Measurements from ENCODE around the gene ZPBP2.
A peak's percentile ranks its signal among the peaks of the same experiment; 100 is the strongest.
"Not testable (repeated sequence)": the region's sequence is repeated elsewhere in the genome, so short reads cannot be mapped to it uniquely, and the experiment has no call there.

ZPBP2 gene

DNA sequence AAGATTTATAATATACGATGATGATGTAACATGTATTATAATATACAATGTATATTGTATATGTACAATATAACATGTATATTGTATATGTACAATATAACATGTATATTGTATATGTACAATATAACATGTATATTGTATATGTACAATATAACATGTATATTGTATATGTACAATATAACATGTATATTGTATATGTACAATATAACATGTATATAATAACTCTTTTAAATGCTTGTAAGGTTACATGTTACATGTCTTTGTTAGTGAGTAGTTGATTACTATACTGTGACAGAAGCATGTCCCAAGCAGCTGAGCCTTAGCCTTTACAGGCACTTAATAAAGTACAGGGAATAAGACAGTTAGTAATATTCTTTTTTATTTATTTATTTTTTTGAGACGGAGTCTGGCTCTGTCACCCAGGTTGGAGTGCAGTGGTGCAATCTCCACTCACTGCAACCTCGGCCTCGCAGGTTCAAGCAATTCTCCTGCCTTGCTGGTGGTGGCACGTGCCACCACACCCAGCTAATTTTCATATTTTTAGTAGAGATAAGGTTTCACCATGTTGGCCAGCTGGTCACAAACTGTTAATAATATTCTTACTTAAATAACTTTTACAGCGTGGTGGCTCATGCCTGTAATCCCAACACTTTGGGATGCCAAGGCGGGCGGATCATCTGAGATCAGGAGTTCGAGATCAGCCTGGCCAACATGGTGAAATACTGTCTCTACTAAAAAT lies 11.9 kb upstream of the ZPBP2 start:
- DNase-seq, result not testable (repeated sequence)

DNA sequence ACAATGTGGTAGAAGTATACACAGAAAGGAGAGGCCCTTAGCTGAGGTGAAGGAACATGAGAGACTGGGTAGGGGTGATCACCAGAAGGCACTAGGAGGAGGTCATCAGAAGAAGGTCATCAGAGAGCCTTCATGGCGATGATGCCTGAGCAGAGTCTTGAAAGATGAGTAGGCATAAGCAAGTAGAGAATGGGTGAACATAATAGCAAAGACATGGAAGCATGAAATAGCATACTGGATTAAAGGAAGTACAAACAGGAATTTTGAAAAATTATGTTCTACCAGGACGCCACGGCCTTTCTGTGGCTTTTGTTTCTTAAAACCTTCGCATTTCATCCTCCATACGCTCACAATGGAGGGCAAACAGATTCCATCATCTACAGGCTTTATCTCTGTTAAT lies 6.8 kb upstream of the ZPBP2 start:
- no peak for DNase-seq

DNA sequence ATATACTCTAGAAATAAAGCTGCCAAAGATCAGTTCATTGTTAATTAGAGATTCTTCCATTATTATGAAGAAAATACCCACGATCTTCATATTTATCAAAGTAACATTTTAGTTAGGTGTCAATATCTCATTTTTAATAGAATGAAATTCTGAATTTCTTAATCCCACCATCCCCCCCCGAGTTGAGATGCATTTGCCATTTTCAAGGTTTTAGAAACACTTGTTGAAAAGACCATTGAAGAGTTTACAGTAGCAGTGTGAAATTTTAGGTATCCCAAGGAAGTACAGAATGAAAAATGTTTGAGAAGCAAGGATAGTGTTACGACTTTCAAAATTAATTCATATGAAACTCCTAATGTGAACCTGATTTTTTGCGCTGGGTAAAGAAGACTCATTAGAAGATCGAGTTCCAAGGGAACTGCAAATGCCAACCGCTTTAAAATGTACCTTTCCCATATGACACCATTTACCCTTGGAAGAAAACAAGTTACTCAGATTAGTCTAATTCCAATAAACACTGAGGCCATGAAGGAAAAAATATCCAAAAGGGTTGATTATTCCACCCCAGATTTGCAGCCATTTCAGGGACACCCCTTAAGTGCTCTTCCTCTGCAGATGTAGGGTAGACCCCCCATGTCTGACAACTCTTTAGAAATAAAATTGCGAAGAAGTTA lies 4.6 kb upstream of the ZPBP2 start:
- no peak for DNase-seq

DNA sequence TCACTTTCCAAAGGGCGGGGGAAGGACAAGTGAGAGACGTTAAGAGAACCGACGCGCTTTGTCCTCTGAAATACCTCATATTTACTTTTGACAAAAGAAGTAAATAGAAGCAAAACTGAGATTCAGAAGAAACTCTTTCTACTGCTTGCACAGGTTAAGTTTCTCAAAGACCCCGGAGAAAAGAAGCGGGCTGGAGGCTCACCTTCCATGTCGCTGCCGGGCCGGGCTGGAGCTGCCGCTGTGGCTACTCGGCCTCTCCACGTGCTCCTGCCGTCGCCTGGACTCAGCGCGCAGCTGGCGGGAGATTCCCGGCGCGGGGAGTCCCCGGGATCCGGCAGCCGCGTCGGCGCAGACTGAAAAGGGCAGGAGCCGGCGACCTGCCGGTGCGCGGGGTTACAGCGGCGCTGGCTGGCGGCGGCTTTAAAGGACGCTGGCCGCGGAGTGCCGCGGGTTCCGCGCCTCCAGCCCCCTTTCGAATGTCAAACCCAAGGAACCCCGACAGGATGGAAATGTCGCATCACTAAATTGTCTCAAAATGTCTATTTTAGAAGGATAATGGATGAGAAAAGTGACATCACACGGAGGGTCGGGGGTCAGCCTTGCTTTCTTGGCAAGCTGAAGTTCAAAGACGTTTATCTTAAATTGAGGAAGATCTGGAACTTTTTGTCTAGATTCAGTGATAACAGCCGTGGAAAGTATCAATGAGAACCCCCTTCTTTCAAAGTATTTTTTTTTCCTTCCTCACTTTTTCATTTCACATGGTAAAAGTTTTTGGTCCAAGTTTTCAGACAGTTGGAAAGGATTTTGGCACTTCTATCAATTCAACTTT lies 3.9 kb upstream of the ZPBP2 start, which contains the start of gene IKZF3:
TSS of gene IKZF3 (minus strand) at position 395 of the 829 bp plus-strand sequence. CDS start at position 209, 186 bp downstream.
- DNase-seq, result peak; percentile 88

DNA sequence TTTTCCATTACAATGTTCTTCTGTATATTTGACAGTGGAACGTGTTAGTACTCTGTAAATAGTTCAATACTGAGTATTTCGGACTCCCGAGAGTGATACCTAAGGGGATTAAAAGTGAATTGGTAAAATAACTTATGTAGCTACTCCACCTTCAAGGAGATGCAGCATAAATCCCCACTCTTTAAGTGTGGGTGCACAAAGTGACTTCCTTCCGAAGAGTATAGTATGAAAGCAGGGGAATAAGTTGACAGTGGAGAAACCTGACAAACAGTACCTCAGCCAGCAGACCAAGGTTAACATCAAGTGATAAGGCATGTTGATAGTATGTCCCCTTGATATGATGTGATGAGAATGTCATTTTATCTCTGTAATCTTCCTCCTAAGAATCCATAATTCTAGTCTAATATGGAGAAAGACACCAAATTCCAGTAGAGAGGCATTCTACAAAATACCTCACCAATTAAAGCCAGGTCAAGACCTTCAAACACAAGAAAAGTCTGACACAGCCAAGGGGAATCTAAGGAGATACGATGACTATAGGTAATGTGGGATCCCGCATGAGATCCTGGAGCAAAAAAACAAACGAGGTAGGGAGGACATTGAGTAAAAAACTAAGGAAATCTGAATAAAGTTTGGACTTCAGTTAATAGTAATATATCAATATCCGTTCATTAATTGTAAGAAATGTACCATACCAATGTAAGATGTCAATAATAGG lies 1.8 kb upstream of the ZPBP2 start:
- DNase-seq, result no peak

DNA sequence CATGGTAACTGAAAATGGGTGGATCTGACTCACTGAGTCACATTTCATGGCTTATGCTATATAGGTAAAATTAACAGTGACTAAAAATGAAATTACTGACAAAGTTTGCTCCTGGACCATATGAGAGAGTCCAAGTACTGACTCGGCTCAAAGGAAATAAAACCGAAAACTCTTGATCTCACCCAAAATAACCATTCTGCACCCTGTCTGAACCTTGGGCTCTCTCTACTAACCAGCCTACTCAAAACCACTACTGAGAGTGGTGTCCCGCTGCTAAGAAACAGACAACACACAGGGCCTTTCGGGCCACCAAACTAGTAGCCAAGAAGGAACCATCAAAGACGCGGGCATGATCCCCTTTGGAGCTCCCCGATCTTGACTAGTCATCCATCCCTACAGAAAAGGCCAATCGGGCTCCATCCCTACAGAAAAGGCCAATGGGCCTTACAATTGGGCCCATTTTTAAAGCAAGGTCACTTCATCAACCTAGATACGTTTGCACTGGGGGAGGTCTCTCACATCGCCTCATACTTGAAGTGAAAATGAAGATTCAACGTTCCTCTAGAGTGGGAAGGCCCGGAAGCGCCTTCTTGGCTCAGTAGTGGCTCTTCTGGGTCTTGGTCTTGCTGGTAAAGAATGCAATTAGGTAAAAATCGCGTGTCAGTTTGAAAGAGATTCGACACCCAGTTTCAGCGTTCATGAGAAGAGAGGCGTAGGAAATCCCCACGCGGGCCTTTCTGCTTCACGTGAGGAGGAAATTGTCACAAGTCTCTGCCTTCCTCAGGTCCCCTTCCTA lies 720 bp upstream of the ZPBP2 start:
- peak; percentile 81 for DNase-seq

DNA sequence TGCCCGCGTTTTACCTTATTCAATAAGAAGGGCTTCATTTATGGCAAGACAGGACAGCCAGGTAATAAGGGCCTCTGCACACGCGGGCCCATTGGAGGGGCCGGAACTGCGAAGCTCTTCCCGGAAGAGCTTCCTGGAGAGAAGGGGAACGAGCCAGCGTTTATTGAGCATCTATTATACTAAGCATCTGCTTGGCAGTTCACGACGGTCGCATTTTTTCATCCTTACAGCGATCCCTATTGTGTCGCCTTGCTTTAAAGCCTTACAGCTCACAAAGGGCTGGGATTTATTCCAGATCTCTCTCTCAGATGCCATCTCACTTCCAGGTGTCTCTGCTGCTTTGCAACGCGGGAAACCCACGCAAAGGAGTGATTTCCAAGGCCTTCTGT lies 546 bp downstream of the ZPBP2 start:
- no peak for DNase-seq

DNA sequence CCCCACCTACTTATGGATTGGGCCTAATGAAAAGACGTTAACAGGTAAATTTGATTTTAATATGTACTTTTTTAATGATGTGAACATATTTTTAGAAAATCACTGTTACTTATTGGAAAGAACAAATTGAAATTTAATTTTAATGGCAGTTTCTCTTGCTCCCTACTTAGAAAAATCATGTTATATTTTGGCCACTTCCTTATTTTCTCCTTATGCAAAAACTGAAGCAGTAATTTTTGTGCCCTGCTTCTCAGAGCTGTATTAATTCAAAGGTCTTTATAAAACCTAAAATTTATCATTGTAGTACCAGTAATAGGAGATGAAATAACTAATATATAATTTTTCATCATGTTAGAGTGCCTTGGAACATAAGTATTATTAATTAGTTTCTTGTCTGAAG lies 2.8 kb downstream of the ZPBP2 start:
- DNase-seq, result no peak

DNA sequence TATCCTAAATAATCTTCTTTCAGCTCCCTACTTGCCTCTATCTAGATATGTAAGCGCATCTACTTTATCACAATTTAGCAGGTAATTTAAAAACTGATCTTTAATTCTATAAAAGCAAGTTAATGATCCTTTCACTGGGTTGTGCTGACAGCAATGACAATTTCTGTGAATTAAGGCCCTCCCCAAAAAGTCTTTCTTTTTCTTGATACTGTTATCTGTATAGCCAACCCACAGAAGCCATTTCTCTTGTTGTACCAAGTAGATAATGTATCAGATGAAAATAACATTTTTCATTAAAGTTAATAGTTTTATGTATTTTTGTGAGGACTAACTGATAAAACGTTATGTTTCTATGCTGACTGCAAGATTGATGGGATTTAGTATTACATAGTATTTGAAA lies 3.8 kb downstream of the ZPBP2 start:
- no peak for DNase-seq

DNA sequence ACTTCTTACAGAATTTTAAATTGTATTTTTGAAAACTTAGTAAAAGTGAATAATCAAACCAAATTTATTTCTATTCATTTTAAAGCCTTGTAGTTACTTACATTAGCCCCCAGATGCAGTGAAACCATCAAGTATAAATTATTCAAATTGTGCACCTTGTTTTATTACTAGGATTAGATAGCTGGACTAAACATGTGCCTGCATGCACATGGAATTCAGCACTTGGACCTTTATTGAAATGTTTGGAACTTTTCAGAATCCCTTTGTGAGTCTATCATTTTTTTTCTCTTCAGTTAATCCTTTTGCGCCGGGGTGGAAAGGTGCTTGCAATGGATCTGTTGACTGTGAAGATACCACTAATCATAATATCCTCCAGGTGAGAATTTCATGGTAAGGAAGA lies 4.7 kb downstream of the ZPBP2 start:
- DNase-seq, result no peak

DNA sequence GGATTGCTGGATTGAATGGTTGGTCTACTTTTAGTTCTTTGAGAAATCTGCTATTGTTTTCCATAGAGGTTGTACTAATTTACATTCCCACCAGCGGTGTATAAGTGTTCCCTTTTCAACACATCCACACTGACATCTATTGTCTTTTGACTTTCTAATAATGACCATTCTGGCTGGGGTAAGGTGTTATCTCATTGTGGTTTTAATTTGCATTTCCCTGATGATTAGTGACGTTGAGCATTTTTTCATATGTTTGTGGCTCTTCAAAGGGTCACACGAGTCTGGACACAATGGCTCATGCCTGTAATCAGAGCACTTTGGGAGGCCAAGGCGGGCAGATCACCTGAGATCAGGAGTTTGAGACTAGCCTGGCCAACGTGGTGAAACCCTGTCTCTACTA lies 18.1 kb downstream of the ZPBP2 start:
- DNase-seq, result not testable (repeated sequence)

DNA sequence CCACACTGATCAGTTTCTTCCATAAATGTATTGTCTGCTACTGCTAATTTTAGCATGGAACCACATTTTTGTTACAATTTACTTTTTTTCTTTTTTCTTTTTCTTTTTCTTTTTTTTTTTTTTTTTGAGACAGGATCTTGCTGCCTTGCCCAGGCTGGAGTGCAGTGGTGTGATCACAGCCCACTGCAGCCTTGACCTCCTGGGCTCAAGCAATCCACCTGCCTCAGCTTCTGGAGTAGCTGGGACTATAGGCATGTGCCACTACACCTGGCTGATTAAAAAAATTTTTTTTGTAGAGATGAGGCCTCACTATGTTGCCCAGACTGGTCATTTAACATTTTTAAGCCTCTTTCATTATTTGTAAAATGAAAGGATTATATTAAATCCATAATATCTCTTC lies 19.1 kb downstream of the ZPBP2 start:
- no peak for DNase-seq

DNA sequence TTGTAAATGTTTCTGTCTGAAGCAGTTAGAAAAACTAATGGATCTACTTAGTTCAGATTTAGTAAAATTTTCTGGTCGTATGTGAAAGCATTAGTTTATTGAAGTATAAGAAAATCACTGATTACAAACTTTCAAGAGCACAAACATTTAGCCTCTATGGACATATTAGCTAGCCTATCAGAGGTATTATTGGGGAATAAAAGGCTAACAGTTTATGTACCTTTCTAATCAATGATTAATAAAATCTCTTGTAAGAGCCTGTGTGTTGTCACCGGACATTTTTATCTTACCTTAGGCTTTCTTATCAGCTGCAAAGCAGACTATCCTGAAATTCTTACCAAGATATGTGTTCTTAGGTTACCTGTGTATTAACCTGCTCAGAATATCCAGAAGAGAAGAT lies 21.2 kb downstream of the ZPBP2 start:
- DNase-seq, result no peak

DNA sequence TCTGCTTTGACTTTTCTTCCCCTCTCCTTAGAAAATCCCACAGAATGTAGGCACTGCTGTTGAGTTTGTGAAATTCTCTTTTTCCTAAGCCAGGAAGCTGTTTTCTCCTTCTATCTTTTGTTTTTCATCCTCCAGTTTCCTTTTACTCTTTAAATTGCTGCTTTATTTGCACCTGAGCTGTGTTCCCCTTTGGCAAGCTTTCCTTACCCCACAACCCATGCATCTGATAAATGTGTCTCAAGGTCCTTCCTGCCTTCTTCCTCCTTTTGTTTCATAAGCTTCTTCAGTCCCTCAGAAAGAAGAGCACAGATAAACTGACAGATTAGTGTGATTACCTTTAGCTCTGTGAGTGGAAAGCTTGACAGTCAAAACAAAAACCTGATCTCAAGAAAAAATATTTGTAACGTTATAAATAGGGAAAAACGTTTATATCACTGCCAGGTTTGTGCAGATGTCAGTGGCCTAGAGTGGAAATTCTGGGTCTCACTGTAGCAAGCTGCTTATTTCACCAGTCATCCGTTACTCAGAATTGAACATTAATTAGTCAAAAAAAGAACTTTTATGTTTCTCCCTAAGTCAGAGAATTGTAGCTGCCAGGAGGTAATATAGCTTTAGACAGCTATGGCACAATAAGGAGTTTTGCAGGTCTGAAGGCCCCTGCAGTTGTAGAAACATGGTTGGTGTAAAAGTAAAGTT lies 26.8 kb downstream of the ZPBP2 start:
- DNase-seq, result no peak

DNA sequence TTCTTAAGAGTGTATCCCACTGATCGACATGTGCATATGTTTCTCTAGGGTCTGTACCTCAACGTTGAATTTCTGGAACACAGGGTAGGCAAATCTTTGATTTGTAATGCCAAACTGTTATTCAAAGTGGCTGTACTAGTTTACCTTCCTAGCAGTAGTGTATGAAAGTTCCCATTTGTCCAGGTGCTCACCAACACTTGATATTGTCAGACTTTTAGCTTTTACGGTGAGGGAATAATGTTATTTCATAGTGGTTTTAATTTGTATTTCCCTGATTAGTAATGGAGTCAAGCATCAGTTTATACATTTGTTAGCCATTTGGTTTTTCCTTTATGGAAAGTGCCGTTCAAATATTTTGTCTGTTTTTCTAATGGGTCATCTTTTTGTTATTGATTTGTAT lies 30.1 kb downstream of the ZPBP2 start:
- DNase-seq, result no peak

DNA sequence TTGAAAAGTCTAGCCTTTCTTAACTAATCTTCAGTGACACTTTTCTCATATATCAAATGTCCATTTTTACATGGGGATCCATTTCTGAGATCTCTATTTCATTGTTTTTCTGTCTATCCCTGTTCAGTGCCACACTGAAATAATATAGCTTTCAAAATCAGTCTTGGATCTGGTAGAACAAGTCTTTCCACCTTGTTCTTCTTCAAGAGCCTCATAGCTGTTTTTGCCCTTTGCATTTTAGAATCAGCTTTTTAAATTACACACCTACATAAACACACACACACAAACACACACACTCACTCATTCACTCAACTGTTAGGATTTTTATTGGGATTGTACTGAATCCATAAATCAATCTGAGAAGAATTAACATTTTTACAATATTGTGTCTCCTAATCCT lies 31.2 kb downstream of the ZPBP2 start:
- DNase-seq, result no peak

DNA sequence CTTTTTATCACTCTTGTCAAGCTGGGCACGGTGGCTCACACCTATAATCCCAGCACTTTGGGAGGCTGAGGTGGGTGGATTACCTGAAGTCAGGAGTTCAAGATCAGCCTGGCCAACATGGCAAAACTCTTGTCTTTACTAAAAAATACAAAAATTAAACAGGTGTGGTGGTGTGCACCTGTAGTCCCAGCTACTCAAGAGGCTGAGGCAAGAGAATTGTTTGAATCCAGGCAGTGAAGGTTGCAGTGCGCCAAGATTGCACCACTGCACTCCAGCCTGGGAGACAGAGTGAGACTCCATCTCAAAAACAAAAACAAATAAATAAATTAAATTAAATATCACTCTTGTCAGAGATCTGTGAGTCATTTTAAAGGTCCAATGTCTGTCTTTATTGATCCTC lies 34.0 kb downstream of the ZPBP2 start:
- not testable (repeated sequence) for DNase-seq

DNA sequence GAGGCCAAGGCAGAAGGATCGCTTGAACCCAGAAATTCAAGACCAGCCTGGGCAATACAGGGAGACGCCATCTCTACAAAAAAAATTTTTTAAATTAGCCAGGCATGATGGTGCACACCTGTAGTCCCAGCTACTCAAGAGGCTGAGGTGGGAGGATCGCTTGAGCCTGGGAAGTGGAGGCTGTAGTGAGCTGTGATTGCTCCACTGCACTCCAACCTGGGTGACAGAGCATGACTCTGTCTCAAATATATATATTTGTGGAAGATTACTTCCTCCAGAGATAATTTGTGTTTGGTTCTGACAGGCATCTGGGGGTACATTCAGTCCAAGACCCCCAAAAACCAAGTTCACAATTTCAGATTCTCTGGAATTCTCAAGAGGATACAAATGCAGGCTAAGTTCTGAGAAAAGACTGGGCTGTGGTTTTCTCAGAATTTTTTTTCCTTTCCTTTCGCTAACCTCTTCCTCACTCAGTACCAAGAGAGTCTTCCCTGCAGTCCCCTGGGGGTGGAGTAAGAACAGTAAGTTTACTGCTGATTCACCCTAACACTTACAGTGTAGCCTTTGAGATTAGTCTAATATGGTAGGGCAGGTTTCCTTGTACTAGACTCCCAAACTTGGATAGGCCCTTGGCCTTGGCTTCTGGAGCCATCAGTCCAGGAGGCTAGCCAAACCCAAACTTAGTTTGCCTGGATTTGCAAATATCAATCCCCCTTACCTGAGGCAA lies 35.3 kb downstream of the ZPBP2 start:
- no peak for DNase-seq

DNA sequence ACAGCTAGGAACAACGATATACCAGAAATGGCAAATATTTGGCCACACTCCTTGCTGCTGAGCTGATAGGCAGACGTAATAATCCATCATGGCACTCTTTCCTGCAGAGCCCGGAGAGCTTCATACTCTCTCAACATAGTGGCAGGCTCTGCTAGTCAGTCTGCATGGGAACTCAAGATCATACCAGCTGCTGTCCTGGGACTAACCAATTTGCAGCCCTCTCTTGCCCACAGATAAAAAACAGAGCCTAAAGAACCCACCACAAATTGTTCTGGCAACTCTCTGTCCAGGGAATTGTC lies 36.9 kb downstream of the ZPBP2 start:
- no peak for DNase-seq

DNA sequence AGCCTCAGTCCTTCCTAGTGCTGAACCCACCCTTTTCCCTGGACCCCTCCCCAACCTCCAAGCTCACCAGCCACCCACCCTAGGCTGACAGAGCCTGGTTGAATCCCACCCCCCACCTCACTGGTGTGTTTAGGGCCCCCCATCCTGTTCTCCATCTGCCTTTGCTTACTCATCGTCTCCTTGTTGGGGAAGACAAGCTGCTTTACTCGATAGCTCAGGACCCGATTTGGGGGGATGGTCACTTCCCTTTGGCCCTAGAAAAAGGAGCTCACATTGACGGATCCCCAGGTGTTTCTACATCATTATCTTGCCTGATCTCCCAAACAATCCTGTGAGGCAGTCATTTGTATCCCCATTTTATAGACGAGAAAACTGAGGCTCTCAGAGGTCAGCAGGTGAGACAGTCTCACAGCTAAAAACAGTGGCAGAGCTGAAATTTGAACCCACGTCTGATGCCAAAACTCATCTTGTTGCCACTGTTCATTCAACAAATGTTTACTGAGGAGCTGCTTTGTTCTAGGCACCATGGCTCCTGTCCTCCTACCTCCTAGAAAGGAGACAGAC lies 40.9 kb downstream of the ZPBP2 start:
- DNase-seq, result no peak

DNA sequence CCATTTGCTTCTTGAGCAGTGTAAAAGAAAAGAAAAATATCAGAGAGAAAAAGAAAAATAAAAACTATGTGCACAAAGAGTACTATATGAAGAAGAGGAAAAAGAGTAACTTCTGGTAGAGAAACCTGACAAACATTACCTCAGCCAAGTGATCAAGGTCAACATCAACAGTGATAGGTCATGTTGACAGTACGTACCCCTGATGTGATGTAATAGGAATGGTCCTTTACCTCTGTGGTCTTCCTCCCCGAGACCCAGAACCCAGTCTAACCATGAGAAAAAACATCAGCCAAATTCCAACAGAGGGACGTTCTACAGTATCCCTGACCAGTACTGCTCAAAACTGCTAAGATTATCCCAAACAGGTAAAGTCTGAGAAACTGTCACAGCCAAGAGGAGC lies 46.0 kb downstream of the ZPBP2 start:
- DNase-seq, result no peak
